GM21381 (cell line): Measurements from ENCODE around the gene PRPF6.

ENCODE experiments used
- ATAC-seq: cut with Tn5 transposase; IDR thresholded peaks from one replicate; pipeline ENCODE4 v1.9.1; 2021; ENCODE audit warnings: mild to moderate bottlenecking, moderate library complexity; ENCODE audit not compliant: unreplicated experiment

PRPF6 gene

DNA sequence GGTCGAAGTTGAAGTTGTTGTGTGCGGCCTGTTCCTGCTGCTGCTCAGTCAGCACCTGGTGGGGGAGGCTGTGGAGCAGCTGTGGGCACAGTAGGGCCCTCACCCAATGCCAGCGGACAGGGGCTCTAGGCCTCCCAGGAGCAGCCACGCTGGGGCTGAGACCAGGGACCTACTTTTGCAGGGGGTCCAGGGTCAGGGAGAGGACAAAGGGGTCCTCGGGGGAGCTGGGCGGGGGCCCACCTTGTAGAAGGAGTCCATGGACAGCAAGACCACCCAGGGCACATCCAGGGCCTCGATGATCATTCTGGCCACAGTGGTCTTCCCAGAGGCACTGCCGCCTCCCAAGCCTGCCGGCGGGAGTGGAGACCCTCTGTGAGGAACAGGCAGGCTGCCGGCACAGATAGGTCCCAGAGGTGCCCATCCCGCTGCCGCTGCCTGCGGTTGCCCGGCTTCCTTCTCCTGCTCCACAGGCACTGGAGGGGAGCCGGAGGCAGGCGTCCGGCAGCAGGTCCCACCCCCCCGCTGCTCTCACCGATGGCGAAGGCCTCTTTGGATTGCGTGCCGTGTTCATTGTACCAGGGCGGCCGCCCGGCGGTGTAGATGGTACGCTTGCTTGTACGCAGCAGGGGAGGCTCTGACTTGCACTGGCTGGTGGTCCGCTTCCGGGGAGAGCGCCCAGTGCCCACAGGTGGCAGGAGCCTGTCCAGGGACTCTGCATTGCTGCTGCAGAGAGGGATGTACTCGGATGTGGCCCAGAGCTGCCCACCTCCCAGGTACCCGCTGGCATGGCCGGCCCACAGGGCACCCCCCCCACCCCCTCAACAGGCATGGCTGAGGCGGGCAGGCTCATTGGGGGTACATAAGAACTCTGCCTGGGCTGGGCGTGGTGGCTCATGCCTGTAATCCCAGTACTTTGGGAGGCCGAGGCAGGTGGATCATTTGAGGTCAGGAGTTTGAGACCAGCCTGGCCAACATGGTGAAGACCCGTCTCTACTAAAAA, 34.7 kb upstream of the PRPF6 start:
- ATAC-seq = no peak

DNA sequence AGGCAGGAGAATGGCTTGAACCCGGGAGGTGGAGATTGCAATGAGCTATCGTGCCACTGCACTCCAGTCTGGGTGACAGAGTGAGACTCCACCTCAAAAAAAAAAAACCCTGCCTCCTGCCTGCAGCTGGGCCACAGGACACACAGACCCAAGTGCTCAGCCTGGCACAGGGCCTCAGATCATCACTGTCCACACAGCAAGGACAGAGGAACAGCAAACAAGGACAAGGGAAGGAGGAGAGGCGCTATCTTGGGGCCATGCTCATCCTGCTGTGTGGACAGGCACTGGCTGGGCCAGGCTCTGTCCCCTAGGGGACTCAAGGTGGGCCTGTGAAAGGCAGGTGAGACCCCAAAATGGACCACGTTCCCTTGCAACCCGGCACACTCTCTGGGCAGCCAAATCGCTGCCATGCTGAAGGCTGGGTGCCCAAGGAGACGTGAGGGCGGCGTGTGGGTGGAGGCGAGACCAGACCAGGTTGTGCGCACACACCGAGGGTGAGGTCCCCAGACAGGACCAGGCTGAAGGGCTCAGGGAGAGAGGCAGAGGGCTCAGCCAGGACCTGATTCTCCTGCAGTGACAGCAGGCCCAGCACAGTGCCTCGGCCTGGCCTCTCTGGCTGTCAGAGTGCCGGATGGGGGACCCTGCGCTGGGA, 33.8 kb upstream of the PRPF6 start:
- no peak for ATAC-seq

DNA sequence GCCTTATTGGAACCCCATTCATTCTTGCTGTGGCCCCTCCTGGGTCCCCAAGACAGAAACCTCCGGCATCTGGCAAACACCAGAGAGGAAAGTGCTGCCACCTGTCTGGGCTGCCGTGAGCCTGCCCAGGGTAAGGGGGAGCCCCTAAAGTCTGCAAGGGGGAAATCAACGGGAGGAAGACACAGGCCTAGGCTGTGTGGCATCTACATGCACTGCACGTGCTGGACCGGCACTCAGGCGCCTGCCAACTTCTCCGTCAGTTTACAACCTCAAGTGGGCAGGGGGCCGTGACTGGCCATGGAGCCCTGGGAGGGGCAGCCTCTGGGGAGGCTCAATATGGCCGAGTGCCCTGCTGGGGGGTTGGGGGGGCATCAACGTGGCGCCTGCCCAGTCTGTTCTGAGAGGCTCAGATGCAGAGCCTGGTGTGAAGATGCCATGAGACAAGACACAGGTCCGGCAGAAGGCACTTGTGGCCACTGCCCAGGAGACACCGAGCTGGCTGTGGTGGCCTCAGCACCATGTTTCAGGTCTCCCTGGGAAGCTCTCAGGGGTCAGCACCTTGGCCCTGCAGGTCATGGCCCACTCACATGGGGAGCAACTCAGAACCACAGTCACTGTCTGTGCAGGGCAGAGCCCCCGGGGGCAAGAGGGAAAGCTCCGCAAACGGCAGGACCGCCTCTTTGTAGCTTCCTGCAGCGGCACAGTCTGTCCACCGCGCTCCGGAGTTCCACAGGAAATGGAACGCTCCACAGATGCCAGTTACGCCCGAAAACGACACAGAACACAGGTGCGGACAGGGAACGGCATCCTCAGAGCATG, 33.1 kb upstream of the PRPF6 start:
- no peak for ATAC-seq

- no peak for ATAC-seq
Observed at GRCh38 chr20:63950701-63951397, 30.1 kb upstream of the PRPF6 start.

GRCh38 chr20:63951398-63952209, 29.3 kb upstream of the PRPF6 start:
- no peak for ATAC-seq

GRCh38 chr20:63952210-63952535, 28.8 kb upstream of the PRPF6 start:
- ATAC-seq = no peak

DNA sequence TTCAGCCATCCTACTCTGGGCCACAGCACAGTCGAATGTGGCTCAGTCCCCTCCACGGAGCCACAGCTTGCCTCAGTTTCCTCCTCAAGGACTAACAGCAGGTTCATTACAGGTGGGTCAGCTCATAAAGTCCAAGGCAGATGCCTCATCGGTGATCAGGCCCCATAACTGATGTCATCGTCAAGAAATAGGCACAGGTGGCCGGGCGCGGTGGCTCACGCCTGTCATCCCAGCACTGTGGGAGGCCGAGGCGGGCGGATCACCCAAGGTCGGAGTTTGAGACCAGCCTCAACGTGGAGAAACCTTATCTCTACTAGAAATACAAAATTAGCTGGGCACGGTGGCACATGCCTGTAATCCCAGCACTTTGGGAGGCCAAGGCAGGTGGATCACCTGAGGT, 28.2 kb upstream of the PRPF6 start:
- no peak for ATAC-seq

GRCh38 chr20:63953764-63954429, 27.0 kb upstream of the PRPF6 start:
- no peak for ATAC-seq

- no peak for ATAC-seq
Observed at GRCh38 chr20:63955281-63955826, 25.6 kb upstream of the PRPF6 start.

- peak; percentile 71 for ATAC-seq
Observed at GRCh38 chr20:63955827-63956663, 24.9 kb upstream of the PRPF6 start, which contains the start of gene UCKL1. UCKL1 (minus strand) TSS chr20:63956416; CDS start chr20:63956372, 44 bp downstream.

- ATAC-seq = no peak
Observed at GRCh38 chr20:63956664-63957003, 24.3 kb upstream of the PRPF6 start.

DNA sequence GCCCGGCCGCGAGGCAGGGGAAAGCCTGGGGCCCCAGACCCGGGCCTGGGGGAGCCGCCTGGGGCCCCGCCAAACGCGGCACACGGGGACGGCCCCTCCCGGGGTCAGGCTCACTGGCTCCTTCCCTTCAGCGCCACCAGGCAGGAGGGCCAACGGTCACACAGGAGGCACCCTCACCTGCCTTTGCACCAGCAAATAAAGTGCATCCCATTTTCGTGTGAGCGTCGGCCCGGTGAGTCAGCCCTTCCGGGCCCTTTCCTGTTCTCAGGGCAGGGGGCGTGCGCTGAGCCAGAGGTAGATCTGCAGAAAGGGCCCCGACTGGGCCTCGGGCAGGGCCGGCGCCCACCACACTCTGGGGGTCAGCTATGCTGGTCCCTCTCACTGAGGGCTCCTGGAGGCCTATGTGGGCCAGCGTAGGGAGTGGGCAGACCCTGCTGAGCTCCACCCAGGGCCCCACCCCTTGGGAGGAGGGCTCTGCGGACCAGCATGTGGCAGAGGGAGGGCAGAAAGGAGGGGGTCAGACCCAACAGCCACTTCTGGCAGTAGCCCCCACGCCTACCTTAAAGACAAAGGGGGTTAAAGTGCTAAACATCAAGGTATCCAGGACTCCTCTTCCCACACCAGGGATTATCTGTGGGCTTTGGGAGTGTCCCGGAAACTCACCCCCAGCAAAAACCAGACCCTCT, 23.8 kb upstream of the PRPF6 start:
- no peak for ATAC-seq

- no peak for ATAC-seq
Observed at GRCh38 chr20:63957690-63958441, 23.1 kb upstream of the PRPF6 start.

- no peak for ATAC-seq
Observed at GRCh38 chr20:63958471-63958870, 22.5 kb upstream of the PRPF6 start.

DNA sequence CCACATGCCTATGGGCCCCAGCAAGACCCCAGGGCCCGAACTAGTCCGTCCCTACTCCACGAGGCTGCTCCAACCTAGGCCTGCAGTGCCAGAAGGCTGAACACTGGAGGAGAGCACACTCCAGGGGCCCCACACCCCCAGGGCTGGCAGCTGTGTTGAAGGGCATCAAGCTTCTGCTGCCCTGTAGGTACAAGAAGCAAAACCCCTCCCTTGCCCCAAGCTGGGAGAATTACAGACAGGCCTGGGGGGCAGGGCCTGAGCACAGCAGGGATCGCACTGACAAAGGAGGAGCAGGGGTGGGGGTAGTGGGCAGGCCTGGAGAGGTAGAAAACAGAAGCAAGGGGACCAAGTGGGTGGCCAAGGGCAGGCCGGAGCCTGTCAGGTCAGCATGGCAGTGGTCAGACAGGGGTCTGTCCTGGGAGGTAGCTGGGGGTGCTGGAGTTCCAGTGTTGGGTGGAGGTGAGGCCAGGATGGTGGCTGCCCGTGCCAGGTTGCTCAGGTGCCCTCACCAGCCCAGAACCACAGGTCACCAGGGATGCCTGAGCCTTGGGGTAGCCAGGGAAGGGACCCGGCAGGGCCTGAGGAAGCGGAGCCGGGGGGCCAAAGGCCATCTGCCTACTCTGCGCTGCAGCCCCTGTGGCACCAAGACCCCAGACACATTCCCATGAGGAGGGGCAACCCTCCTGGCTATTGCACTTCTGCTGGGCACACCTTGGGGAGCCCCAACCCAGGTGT, 21.8 kb upstream of the PRPF6 start:
- ATAC-seq = no peak

DNA sequence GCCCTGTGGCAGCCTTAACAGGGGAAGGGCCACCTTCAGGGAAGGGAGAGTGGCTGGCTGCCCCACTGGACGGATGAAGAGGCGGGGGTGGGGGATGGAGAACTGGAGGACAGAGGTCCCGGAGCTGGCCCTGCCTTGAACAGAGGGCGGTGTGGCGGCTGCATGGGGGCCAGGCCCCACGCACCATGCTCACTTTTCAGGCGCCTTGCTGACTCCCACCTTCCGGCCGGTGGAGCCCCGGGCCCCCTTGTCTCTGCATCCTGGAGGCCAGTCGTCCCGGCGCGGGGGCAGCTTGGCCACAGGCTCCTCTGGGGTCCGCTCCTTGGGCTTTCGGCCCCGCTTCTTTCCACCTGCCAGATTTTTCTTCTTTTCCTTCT, 21.2 kb upstream of the PRPF6 start:
- ATAC-seq = no peak
